Stimulated activated CD4-positive, alpha-beta T cell treated with anti-CD3 and anti-CD28 coated beads, Interleukin-2, amount 100 ng/mL, for 24 hours (primary cell): ENCODE measurements around the gene MCOLN2.
A peak's percentile ranks its signal among the peaks of the same experiment; 100 is the strongest.
"Not testable (repeated sequence)": the region's sequence is repeated elsewhere in the genome, so short reads cannot be mapped to it uniquely, and the experiment has no call there.

Experiments
- DNase-seq, 2 donors: peaks; one replicate each; pipeline ENCODE4 v3.0.0-alpha.2; 2020

MCOLN2 gene

GRCh38 chr1:84939761-84940160, 57.2 kb downstream of the MCOLN2 start:
- no peak for DNase-seq

GRCh38 chr1:84939151-84939550, 57.8 kb downstream of the MCOLN2 start:
- DNase-seq = no peak

DNA sequence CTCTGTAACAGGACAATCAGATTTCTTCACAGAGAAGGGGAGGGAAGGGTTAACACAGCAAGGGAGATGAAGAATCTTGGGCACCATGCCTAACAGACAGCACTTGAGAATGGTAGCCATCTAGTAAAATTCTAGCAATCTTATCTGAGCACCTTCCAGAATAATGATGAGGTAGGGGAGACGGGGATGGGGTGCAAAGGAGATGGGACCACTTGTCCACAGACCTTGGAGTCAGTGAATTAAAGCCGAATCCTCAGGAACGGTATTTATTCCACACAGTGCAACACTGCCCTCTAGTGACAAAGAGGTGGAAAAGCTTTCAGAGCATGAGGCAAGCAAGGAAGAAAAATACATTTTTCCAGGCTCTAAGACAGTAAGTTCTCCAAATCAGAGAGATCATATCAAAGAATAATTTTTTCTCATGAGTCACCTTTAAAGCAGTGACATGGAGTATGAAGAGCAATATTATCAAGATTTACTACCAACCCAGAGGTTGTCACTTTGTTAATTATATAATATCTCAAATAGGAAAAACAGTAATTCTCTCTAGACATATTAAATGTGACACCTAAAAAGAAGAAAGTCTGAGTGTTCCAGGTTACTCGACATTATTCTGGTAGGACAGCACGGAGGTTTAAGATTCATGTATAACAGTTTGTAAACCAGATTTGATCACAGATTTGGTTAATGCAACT, 60.6 kb downstream of the MCOLN2 start:
- DNase-seq = no peak

DNA sequence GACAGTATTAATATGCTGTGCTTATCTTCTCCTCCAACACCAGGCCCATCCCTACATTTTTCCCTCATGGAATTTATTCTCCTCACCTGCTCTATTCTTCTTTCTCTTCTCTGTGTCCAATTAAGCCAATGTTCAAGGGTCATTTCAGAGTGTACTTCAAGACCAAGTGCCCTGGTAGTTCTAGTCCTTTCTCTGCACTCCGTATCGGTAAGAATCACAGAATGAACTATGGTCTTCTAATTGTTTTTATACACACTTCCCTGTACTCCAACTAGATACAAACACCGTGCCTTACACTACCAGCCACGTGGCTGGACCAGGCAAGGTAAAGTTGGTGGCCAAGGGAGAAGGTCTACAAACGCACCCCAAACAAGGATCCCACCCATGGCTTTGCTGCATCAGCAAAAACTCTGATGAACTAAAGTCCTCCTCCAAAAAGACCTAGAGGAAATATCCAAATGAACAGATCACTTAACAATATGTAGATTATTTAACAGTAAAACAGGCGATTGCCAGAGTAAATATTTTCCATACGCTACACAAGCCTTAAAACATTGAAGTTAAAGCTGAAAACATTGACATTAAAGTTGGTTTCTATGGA, 63.8 kb downstream of the MCOLN2 start:
- no peak for DNase-seq

GRCh38 chr1:84930831-84931230, 66.1 kb downstream of the MCOLN2 start:
- no peak for DNase-seq

- DNase-seq = no peak
Measured at GRCh38 chr1:84930329-84930728, 66.6 kb downstream of the MCOLN2 start.

DNA sequence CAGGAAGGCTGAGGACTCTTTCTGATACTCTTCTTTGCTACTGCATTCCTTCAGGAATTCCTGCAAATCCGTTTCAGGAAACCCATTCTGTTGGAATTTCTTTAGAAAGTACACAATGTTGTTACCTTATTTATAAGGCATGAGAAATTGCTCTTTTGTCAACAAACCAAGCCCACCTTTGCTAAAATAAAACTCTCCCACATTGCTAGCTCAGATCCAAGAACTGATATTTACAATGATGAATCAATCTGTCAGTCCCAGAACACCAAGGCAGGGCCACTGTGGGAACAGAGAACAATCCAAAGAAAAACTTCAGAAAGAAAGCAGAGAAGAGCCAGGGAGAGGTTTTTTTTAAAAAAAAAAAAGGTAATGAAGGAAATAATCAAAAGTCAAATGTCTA, 67.3 kb downstream of the MCOLN2 start:
- no peak for DNase-seq

GRCh38 chr1:84928979-84929378, 67.9 kb downstream of the MCOLN2 start:
- no peak for DNase-seq

- DNase-seq = no peak
Measured at GRCh38 chr1:84923317-84923716, 73.6 kb downstream of the MCOLN2 start.

DNA sequence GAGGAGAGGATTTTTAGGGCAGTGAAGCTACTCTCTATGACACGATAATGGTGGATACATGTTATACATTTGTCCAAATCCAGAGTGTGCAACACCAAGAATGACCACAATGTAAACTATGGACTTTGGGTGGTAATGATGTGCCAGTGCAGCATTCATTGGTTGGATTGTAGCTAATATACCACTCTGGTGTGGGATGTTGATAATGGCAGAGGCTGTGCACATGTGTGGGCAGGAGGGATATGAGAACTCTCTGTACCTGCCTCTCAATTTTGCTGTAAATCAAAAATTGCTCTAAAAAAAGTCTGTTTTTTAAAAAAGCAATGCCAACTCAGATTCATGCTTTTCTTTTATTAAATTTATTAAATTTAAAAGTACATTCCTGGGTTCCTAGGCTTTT, 76.8 kb downstream of the MCOLN2 start:
- DNase-seq = no peak

- no peak for DNase-seq
Measured at GRCh38 chr1:84919461-84919970, 77.4 kb downstream of the MCOLN2 start.

- no peak for DNase-seq
Measured at GRCh38 chr1:84918726-84919336, 78.1 kb downstream of the MCOLN2 start.

DNA sequence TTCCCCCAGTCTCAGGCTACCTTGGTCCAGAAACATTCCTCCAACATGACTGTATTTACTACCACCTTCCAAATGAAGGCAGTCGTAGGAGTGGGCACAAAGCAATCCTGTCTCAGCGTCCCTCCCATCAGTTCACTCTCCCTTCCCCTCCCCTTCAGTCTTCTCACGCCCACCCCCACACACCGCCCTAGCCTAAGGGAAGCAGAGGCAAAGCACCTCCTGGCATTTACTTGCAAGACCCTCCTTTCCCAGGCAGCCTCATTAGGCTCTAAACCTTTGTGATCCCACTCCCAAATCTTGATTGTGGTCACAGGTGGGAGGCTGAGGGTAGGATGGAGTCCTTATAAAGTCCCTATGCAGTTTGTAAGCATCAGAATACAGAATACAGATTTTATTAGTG, 80.0 kb downstream of the MCOLN2 start:
- no peak for DNase-seq

GRCh38 chr1:84913555-84913892, 83.4 kb downstream of the MCOLN2 start:
- no peak for DNase-seq

DNA sequence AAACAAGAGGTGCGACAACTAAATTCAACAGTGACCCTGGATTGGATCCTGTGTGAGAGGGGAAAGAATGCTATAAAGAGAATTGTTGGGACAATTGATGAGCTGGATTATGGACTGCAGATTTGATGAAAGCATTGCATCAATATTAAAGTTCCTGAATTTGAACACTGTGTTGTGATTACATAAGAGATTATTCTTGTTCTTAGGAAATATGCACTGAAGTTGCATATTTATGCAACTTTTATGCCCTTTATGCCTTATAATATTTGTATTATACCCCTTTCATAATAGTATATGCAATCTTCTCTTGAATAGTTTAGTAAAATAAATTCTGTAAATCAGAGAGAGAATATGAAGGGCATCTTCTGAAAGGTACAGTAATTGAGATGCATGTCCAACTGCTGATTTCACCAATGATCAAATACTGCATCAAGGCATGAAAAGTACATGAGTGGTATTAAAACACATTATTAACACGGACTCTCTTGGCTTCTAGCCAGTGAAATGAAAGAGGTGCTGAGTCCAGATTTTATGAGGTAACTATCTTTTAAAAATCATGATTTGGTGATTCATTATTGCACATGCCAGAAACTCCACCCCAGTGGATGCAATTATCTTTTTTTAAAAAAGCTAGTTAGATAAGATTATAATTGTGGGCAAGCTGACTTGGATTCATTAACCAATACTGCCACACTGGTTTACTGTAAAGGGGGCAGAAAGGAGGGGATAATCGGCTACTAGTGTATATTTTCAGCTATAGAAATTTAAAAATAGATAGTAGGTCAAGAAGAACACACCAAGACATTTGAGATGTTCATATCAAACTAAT, 84.0 kb downstream of the MCOLN2 start:
- DNase-seq = no peak

GRCh38 chr1:84908746-84909464, 88.0 kb downstream of the MCOLN2 start:
- DNase-seq = not testable (repeated sequence)

GRCh38 chr1:84907095-84907827, 89.7 kb downstream of the MCOLN2 start:
- DNase-seq = no peak

DNA sequence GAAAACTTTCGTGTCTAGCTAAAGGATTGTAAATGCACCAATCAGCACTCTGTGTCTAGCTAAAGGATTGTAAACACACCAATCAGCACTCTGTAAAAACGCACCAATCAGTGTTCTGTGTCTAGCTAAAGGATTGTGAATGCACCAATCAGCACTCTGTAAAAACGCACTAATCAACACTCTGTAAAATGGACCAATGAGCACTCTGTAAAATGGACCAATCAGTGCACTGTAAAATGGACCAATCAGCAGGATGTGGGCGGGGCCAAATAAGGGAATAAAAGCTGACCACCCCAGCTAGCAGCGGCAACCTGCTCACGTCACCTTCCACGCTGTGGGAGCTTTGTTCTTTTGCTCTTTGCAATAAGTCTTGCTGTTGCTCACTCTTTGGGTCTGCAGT, 94.2 kb downstream of the MCOLN2 start:
- DNase-seq = not testable (repeated sequence)

DNA sequence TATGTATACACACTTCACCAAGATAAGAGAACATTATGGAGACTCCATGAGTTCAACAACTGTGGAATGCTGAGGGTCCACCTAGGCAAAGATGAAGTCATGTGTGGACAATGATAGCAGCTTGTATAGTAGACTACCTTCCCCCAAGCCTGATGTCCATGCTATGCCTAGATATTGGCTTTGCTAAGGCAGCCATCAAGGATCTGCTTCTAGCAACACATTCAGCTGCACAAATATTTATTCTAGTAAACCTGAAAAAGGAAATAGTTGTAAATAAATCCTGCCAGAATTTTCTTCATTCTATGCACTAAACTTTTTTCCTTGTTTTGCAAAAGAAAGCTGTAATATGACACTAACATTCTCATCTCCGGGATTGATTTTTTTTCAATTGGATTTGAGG, 96.9 kb downstream of the MCOLN2 start:
- no peak for DNase-seq

- DNase-seq = no peak
Measured at GRCh38 chr1:84896279-84896678, 100.6 kb downstream of the MCOLN2 start.

- peak; percentile 28 to 49 for DNase-seq
Measured at GRCh38 chr1:84892705-84893618, 104.0 kb downstream of the MCOLN2 start, which contains the start of gene LPAR3. LPAR3 (minus strand) TSS chr1:84893206; CDS start chr1:84866120, 27,086 bp downstream.
